Stimulated activated CD8-positive, alpha-beta memory T cell treated with anti-CD3 and anti-CD28 coated beads, Interleukin-7, amount 100 ng/mL, for 24 hours (primary cell): ENCODE results near the gene EDC3.
"Not testable (repeated sequence)": the region's sequence is repeated elsewhere in the genome, so short reads cannot be mapped to it uniquely, and the experiment has no call there.

Experiments
- DNase-seq: peaks from one replicate; pipeline ENCODE4 v3.0.0-alpha.2; 2020; ENCODE audit warnings: low read depth

The EDC3 gene

DNA sequence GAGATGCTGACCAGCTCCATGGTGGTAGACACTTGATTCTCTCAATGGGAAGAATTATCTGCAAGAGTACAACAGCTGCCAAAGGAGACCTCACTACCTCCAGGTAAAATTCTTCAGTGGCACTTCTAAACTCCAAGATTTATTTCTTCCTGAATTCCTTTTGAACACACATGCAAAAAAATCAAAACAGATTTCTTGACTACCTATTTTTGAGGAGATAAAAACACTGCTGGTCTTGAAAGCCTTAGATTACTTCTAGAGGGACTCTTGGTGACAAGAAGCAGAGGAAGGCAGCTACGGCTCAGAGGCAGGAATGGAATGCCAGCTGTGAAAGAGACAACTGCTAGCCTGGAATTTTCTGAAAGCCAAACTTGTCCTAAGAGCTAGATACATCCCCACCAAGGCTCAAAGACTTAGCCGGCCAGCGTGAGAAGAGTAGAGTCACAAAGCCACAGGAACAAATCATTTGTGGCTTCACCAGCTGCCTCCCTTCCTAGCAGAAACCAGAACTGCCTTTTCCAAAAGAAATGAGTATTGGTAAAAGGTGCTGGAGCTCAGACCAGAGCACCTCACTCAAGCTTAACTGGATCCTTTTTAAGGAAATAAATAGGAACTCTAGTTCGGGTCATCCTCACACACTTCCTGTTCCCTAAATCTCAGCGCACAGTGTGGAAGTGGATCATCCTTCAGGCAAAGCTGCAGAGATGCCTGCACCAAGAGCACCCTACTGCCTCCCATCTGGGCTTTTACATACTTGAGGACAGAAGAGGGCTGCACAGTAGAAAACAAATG, 47.6 kb downstream of the EDC3 start:
- no peak for DNase-seq

DNA sequence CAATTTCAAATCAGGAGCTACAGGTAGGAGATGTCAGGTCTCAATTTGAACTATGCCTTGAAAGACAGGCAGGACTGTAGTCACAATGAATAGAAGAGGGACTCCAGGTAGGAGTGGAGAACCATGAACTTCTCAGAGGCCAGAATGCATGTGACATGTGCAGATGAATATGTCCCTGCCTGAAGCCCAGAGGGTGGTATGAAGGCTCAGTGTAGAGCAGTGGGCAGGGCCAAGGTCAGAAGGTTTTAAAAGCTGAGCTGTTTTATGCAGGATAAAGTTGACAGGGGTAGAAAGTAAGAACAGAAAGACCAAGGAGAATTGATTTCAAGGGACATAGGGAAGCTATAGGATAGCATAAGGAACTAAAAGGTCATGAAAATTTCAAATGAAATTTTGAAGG, 49.3 kb downstream of the EDC3 start:
- no peak for DNase-seq

DNA sequence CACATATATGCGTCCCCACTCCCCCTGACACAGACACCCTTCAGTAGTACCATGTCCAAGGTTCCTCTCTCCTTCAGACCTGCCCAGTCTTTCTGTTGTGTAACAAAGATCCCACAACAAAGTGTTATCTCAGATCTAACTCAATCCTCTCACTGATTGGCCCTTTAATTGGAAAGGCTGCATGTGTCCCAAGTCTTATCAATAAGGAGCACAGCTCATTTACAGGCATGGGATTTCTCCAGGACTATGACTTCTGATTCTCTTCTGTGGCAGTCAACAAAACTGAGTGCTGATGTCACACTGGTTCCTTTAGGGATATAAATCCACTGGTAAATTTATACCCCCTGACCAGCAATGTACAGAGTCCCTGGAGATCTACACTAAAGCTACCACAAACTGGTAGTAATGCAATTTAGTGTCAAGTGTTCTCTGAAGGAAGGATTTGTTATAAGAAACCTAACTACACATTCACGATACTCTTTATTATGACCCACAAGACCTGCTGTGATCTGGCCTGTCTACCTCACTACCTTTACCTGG, 52.1 kb downstream of the EDC3 start:
- DNase-seq = no peak

DNA sequence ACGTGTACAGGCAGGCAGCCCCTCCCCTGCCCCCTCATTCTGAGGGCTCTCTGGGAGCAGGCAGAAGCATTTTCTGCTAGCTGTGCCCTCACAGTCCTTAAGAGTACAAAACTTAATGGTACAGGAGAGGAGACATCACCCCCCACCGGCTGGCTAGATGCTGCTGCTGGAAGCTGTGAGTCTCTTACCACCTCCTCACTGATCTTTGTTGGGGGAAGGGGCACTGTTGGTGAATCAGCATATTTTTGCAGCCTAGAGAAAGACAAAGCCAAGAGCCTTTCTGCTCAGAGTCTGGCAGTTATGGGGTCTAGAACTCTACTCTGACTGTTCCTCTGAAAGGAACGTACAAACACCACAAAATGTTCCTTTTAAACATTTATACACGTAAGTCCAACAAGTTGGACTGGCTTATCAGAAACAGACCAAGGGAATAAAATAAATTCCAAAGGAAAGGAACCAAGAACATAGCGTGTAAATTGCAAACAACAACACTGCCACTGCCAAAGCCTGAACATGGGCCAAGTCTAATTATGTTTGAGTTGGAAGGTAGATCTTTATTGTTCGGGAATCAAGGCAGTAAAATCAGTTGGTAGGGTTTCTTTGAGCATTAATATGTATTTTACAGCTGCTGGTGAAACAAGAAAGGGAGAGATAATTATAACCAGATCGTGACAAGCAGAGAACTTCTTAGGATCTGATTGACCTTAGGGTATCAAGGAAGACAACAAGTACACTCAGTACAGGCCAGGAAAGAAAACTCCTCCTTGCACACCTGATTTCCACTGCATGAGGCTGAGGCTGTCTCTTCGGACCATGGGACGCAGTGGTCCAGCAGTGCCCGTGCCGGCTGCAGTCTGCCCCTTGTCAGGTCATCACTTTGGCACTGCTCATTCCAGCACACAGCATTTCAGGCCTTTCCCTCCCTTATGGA, 52.8 kb downstream of the EDC3 start:
- DNase-seq = no peak

DNA sequence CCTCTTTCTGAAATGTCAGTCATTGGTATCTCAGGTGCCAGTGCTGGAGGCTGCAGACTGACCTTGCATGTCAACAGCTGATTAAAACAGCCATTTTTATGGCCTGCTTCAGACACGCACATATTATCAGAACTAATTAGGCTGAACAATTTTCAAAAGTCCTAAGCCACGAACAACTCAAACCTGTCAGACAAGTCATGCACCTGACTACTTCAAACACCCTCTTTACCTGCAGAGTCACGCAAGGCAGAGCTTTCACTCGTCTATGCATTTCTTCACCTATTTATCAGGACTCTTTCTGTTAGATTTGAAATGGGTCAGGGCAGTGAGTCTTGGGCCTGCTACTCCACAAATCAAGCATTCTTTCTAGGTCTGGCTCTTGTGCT, 53.5 kb downstream of the EDC3 start:
- no peak for DNase-seq

DNA sequence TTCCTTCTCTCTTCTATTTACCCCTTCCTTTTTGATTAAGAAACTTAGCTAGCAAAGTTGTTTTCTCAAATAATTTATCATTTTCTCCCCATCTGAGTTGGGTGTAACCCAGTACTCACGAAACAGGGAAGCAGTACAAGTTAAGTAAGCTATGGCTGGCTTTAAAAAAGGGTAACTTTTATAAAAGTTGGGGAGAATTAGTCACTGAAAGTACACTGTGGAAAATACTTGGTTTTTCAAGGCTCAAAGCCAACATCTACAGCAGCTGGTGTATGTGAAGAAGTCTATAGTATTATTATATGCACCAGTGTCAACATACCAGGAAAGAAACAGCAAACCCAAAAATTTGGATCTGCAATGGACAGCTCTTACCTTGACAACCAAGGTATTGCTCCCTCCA, 54.7 kb downstream of the EDC3 start:
- DNase-seq = no peak

DNA sequence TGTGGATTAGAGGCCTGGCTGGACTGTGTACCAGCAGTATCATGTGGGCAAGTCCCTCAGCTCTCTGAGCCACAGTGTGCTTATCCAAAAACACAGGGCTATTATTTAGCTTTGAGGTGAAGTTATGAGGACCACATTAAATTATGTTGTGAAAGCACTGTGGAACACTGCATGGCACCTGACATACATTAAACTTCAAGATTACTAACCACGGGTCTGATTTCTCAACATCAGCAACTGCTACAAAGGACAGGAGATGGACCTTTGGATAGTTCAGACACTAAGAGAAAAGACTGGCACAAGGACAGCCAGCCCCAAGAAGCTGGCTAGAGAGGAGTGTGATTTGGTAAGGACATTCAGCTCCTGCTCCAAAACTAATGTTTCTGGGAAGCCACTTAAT, 58.8 kb downstream of the EDC3 start:
- DNase-seq = no peak

DNA sequence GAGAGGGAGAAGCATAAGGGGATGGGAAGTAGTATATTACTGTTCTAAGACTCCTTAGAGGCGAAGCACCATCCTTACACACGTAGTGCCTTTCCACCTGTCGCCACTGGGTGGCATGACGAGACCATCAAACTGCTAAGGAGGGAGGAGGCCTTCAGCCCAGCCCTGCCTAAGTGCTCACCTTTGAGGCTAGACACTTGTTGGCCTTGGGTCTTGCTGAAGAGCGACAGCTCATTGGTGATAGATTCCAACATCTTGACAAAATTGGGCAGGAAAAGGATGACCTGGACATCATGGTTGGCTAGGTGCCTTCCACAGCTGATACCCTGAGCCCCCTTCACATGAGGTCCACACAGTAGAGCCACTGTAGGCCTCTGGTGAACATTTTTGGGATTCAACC, 60.6 kb downstream of the EDC3 start:
- DNase-seq = peak; percentile 49

DNA sequence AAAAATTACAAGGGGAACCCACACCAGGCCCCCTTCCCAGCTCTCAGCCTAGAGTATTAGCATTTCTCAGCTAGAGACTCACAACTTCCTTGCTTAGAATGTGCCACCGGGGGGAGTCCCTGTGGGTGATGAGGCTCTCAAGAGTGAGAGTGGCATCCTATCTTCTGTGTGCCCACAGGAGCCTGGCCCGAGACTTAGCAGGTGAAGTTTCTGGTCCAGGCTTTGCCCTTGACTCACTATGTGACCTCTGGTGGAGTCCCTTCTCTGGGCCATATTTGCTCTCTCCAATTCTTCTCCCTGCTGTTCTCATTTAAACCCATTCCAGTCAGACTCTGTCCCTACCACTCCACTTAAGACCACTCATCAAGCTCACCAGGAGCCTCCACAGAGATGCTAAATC, 62.0 kb downstream of the EDC3 start:
- no peak for DNase-seq

DNA sequence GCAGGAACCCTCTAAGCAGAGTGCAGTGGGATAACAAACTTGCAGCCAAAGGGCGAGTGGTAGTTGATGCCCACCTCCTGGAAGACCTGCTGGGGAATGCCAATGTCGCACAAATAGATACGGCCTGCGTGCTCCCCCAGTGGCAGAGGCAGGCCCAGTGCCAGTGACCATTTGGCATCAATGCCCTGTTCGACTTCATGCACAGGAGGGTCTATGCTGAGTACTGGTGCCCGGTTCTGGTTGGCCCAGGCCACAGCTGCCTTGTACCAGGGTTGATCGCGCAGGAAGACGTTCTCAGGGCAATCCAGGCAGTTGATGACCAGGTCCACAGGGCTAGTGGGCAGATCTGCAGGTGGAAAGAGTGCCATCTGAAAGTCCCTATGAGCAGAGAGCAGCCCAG, 63.2 kb downstream of the EDC3 start:
- no peak for DNase-seq

DNA sequence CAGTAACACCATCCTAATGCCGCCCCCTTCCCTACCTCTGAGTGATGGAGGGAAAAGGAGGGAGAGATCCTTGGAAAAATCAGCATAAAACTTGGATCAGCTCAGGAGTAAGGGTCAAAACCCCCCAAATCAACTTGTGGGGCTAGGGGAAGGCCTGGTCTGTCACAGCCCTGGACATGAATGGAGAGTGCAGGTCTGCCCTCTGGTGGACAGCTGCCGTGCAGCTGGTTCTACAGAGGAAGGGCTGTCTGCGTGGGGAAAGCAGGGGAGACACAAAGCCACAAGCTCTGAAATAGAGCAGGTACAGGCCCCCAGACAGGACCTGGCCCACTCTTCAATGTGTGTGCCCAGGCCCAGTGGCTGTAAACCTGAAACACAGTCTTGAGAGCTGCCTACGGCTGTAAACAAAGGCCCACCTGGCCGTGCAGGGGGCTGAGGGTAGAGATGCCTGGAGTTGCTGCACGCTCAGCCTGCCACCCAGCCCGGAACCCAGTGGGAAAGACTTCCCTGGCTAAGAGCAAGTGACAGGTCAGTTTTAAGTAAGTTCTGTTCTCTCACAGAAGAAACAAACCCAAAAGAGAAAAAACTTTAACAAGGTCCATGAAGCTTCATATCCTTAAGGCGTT, 63.8 kb downstream of the EDC3 start:
- DNase-seq = peak; percentile 43

DNA sequence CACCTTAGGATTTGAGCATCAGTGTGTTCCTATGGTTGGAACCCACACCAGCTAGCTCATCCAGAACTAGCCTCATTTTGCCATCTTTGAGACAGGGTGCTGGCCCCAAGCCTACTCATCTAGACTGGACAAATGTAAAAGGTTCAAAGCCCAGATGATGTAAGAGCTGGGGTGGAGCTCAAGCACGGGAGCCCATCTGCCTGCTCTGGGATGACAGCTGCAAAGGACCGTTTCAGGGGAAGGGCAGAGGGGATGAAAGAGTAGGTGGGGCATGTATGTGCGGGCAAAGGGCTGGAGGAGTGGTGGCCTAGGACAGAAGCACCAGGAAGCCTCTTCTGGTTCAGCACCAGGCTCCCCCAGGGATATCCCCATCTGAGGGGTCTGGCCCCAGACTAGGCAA, 64.4 kb downstream of the EDC3 start:
- no peak for DNase-seq

DNA sequence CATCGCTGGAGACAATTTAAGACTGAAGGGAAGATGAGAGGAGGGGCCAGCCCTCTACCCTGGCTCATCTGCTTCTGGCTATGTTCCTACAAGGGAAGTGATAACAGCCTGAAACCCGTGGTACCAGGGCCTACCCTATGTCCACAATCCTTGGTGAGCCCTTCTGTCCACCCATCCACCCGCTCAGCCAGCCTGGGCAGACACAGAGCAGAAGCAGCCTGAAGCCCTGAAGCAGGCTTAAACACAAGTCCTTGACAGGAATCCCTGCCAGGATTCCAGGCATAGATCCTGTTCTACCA, 64.8 kb downstream of the EDC3 start:
- no peak for DNase-seq

DNA sequence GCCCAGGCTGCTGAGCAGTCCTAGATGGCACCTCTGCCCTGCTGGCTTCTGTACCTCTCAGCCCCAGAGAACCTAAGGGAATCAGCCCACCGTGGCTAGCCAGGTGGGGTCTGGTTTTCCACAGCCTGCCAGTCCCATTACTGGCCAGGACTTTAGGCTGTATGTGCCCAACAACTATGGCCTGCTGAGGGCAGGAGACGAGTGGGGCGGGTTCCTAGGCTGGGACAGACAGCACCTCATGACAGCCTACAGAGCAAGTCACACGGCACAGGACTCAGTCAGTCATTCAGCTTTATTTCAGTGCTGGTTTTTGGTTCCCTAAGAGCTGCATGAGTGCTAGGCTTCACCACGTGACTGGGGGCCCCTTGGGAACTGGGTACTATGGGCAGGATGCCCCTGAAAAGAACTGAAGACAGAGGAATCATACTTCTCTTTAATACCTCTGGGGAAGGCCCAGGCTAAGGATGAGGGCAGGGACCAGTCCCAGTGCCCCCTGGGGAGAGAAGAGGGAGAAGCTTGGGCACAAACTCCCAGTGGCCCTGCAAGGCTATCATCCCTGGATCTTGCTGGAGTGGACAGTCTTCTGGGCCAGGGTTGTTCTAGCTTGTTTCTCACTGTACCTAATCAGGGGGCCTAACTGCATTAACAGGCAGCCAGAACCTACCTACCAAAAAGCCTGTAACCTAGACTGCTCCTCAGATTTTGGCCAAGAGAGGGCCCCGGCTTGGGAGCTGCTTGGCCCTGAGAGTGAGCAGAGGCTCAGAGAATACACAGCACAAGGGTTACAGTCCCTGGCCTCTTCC, 65.3 kb downstream of the EDC3 start:
- no peak for DNase-seq

DNA sequence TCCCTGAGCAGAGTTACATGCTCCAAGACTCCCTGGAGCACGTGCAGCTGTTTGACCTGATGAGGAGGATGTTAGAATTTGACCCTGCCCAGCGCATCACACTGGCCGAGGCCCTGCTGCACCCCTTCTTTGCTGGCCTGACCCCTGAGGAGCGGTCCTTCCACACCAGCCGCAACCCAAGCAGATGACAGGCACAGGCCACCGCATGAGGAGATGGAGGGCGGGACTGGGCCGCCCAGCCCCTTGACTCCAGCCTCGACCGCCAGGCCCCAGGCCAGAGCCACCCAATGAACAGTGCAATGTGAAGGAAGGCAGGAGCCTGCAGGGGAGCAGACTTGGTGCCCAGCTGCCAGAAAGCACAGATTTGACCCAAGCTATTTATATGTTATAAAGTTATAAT, 66.1 kb downstream of the EDC3 start:
- not testable (repeated sequence) for DNase-seq

DNA sequence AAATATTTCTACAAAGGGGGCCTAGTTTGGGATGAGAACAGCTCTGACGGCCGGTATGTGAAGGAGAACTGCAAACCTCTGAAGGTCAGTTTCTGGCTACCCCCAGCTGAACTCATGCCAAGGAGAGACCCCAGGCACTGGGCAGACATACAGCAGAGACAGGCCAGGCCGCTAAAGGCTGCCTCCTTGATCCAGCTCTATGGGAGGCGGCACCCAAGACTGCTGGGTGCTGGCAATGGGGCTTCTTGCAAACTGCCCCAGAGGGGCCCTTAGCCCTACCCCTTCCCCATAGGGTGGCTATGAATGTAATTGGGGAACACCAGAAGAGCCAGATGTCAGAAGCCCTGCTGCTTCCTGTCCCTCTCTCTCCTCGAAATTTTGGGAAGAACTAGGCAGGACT, 66.9 kb downstream of the EDC3 start:
- DNase-seq = no peak

DNA sequence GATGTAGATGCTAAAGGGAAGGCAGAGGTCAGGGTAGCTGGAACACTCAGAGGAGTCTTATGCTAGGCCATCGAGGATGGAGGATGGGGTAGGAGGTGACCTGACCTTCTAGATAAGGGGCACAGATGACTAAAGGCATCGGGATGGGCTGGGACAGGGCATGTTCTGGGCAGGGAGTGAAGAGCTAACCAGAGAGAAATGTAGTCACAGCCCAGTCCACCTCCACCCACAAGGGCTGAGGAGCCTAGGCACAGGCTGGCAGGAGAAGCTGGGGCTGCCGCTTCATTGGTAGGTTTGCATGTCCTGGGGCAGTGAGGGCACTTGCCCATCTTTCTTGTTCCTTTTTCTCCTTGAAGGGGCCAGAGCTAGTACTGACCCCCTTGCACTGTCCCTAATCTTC, 67.6 kb downstream of the EDC3 start:
- DNase-seq = no peak

DNA sequence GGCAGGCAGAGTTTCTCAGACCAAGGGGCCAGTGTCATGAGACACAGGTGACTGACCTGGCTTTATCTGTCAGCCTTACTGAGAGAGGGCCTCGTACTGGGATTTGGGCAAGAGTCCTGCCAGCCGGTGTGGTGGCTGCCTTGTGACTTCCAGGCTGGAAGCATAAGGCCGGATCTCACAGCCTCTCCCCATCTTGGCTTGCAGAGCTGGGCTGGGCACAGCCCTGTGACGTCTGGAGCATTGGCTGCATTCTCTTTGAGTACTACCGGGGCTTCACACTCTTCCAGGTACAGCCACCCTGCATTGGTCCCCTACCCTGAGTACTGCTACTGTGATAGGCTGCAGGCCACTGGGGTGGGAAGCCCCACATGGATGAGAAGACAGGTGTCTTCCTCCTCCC, 68.1 kb downstream of the EDC3 start:
- DNase-seq = no peak

DNA sequence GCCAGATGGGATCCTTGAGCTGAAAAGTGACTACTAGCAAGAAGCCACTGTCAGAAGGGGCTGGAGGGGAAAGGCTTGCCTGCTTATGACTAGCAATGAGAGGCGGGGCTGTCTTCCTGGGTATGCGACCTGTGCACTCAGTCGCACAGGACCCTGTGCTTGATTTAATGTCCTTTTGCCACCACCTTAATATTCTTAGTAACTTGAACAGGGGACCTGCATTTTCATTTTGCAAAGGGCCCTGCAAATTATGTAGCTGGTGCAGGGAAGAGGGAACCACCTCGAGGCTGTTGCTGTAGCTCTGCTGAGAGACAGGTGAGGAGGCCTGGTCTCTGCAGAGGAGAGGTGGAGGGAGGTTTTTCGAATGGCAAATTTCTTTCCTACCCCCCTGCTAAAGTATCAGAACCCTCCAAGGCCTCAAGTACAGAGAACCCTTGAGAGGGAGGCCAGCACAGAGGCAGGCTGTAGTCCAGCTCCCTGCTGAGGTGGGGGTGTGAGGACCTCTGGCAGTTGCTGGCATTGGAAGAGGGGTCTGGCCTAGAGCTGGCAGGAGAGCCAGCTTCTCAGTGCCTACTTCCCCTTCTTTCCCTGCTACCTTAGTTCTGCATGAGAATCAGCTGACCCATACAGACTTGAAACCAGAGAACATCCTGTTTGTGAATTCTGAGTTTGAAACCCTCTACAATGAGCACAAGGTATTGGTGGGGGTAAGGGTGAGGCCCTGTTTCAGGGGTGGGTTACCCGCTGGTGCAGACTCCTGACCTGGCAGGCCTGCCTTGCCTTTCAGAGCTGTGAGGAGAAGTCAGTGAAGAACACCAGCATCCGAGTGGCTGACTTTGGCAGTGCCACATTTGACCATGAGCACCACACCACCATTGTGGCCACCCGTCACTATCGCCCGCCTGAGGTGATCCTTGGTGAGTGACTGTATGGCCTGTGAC, 68.8 kb downstream of the EDC3 start:
- no peak for DNase-seq

DNA sequence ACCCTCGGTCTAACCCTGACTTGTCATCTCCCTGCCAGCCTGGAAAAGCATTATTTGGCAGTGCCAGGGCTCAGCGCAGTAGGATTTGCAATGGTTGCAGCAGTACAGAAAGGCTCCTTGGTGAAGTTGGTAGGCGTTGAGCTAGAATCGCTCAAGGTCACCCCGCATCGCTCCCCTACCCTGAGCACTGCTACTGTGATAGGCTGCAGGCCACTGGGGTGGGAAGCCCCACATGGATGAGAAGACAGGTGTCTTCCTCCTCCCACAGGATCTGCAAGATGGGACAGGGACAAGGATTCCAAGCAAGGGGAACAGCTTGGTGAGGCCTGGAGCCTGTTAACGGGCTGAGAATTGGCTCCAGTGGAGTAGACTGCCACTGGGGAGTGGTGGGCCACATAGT, 69.5 kb downstream of the EDC3 start:
- DNase-seq = no peak

DNA sequence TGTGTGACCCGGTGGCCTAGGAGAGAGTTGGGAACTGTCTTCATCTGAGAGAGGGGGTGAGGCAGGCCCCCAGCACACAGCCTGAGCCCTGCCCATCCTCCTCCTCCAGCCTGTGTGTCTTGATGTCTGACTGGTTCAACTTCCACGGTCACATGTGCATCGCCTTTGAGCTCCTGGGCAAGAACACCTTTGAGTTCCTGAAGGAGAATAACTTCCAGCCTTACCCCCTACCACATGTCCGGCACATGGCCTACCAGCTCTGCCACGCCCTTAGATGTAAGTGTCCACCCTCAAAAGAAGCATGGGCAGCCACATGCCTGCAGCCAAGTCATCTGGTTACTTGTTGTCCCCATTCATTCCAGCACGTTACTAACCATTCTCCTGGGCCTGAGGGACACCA, 70.1 kb downstream of the EDC3 start:
- DNase-seq = no peak
